ENCODE measurements around the gene KIAA0319L. TPM values are rescaled to one million over a fixed set of nuclear protein-coding genes. Genes with fewer than 3 reads are reported as not detected.

Gene KIAA0319L
- total RNA-seq, 1 experiment from 2014 or later: 70.0 TPM

DNA sequence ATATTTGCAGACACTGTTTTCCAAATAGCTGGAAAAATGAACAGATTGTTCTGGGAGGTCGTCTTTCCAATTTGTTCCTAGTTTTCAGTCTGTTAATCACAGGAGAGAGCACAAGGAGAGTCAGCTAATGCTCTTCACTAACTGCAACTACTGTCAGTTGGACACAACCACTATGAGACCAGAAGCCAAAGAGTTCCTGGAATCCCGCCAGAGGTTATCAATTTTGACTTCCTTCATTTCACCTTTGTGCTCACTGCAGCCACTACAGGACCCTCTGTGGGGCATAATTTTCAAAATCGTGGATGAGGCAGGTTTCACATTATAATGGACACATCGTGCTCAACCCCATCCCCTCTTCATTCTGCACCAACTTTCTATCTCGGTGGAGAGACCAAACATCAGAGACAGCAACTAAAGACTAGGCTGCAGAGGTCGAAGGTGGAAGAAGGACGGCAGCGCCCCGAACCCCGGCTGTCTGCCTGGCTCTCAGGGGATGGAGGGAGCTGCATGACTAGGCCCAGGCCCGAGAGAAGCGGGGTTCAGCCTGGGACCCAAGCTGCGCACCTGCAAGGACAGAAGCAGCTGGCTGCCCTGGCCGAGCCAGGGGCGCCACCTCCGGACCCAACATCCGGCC lies 602 bp downstream of the KIAA0319L start:
- Mint-ChIP-seq H3K4me3 (peak overlapping the region; percentile 98), H3K36me3 (peaks cover 22% of the 10 kb centered on the region), H3K27ac (peak overlapping the region; percentile 95), H3K4me1 (peaks cover 41% of the 10 kb centered on the region), H3K9me3 (no peaks in the 10 kb centered on the region), H3K27me3 (ENCODE audit: low read depth) (no peaks in the 10 kb centered on the region)
- TF ChIP-seq TEAD4 (CRISPR knock-in tag; IDR thresholded peaks at IDR 0.05) (no peak), NR1H2 (CRISPR knock-in tag; IDR thresholded peaks at IDR 0.05) (no peak), PREB (CRISPR knock-in tag; IDR thresholded peaks at IDR 0.05; ENCODE audit: borderline replicate concordance) (0 out of 2 replicates have a peak, but pooled peaks have one; percentile 46), SMAD4 (CRISPR knock-in tag; IDR thresholded peaks at IDR 0.05) (no peak)
- TF ChIP-seq, protein P1, sequence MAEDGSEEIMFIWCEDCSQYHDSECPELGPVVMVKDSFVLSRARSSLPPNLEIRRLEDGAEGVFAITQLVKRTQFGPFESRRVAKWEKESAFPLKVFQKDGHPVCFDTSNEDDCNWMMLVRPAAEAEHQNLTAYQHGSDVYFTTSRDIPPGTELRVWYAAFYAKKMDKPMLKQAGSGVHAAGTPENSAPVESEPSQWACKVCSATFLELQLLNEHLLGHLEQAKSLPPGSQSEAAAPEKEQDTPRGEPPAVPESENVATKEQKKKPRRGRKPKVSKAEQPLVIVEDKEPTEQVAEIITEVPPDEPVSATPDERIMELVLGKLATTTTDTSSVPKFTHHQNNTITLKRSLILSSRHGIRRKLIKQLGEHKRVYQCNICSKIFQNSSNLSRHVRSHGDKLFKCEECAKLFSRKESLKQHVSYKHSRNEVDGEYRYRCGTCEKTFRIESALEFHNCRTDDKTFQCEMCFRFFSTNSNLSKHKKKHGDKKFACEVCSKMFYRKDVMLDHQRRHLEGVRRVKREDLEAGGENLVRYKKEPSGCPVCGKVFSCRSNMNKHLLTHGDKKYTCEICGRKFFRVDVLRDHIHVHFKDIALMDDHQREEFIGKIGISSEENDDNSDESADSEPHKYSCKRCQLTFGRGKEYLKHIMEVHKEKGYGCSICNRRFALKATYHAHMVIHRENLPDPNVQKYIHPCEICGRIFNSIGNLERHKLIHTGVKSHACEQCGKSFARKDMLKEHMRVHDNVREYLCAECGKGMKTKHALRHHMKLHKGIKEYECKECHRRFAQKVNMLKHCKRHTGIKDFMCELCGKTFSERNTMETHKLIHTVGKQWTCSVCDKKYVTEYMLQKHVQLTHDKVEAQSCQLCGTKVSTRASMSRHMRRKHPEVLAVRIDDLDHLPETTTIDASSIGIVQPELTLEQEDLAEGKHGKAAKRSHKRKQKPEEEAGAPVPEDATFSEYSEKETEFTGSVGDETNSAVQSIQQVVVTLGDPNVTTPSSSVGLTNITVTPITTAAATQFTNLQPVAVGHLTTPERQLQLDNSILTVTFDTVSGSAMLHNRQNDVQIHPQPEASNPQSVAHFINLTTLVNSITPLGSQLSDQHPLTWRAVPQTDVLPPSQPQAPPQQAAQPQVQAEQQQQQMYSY (CRISPR knock-in tag; IDR thresholded peaks at IDR 0.05): no peak
- DNase-seq (ENCODE audit: low spot score) (no peak), ATAC-seq (no peak)
- ChIA-PET CTCF (interaction anchor here (0.7 to 1.5 kb wide), 9 partner anchors 8 to 213 kb away, joined by 3 to 8 read pairs (median 4); partner anchors contain the start of gene CLSPN), POLR2A (interaction anchor here (1.7 to 1.9 kb wide), 3 partner anchors 16 to 213 kb away, joined by 4 to 9 read pairs (median 4); partner anchors contain the start of genes CLSPN and TFAP2E)

DNA sequence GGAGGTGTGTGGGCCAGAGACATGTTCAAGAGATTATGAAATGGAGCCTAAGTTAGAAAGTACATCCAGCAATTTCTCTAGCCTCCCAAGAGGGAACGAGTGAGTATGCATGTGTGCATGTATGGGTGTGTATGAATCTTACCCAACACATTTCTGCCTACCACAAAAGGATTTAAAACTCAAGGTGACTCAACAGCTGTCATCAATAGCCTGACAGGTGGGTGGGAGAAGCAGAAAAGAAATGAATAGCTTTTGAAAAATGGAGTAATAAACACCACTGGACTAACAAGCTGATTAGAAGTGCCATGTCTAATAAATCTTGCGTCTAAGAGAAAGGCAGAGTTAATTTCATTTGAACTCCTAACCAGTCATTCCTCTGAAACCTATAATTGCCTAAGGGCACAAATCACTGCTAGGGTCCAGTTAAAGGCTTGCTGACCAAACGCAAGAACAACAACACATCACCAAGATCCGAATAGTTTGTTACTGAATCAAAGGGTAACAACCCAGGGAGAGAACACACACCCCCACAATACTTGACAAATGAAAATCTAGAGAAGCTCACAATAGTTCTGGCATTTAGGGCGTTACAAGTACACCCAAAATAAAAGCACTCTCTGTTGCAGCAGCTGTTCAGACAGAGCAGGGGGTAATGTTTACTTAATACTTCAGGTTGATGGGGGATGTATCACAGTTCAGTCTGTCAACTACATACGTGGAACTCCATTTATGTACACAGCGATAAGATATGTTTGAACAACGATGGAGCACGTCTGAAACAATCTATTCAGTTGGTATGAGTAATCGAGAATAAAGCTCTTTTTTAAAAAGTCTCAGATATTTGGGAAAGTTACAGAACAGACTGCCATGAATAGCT lies 1.4 kb downstream of the KIAA0319L start:
- Mint-ChIP-seq H3K4me3 (peak overlapping the region; percentile 98), H3K36me3 (peaks cover 21% of the 10 kb centered on the region), H3K27ac (peak overlapping the region; percentile 95), H3K9me3 (no peaks in the 10 kb centered on the region), H3K27me3 (ENCODE audit: low read depth) (no peaks in the 10 kb centered on the region), H3K4me1 (peaks cover 41% of the 10 kb centered on the region)
- POLR2A ChIA-PET: interaction anchor here (0.6 to 1.9 kb wide), 2 partner anchors 15 to 17 kb away, joined by 4 to 8 read pairs; partner anchors contain the start of gene TFAP2E
- DNase-seq (ENCODE audit: low spot score) (no peak), ATAC-seq (no peak)
- CTCF ChIA-PET: interaction anchor here (1.3 kb wide), 2 partner anchors 9 to 105 kb away, joined by 8 read pairs; no protein-coding TSS in a partner anchor
- TF ChIP-seq ETV6 (CRISPR knock-in tag; IDR thresholded peaks at IDR 0.05) (no peak), GABPB1 (CRISPR knock-in tag; IDR thresholded peaks at IDR 0.05) (peak; percentile 60), ZNF232 (CRISPR knock-in tag; IDR thresholded peaks at IDR 0.05) (no peak)
- TF ChIP-seq, protein P2, sequence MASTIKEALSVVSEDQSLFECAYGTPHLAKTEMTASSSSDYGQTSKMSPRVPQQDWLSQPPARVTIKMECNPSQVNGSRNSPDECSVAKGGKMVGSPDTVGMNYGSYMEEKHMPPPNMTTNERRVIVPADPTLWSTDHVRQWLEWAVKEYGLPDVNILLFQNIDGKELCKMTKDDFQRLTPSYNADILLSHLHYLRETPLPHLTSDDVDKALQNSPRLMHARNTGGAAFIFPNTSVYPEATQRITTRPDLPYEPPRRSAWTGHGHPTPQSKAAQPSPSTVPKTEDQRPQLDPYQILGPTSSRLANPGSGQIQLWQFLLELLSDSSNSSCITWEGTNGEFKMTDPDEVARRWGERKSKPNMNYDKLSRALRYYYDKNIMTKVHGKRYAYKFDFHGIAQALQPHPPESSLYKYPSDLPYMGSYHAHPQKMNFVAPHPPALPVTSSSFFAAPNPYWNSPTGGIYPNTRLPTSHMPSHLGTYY (CRISPR knock-in tag; IDR thresholded peaks at IDR 0.05): no peak

DNA sequence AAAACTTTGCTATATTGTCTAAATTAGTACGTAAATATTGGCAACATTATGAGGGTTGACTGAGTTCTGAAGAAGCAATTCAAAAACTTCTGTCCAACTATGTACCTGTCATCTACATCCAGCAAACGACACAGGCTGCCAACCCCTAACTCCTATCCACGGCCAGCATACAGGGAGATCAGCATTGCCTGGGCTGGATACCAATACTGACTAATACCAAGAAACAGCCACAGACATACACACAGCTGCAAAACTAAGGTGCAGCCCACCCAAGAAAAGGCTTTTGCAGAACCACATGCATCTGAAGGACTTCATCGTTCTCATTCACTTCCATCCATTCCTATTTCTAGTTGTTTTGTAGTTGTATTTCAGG lies 2.0 kb downstream of the KIAA0319L start:
- Mint-ChIP-seq H3K27ac (peak overlapping the region; percentile 95), H3K4me3 (peak overlapping the region; percentile 98), H3K36me3 (peaks cover 23% of the 10 kb centered on the region), H3K27me3 (ENCODE audit: low read depth) (no peaks in the 10 kb centered on the region), H3K9me3 (no peaks in the 10 kb centered on the region), H3K4me1 (peaks cover 41% of the 10 kb centered on the region)
- no peak for DNase-seq (ENCODE audit: low spot score)
- ChIA-PET POLR2A (no interaction called here), CTCF (no interaction called here)
- ATAC-seq: peak; percentile 8
- no peak for TF ChIP-seq TCF7 (CRISPR knock-in tag; IDR thresholded peaks at IDR 0.05; ENCODE audit: low read depth)
- no peak for TF ChIP-seq FOXJ3 (CRISPR knock-in tag; IDR thresholded peaks at IDR 0.05; ENCODE audit: borderline replicate concordance)
- TF ChIP-seq SMAD4 (CRISPR knock-in tag; IDR thresholded peaks at IDR 0.05): no peak
- no peak for TF ChIP-seq MLX (CRISPR knock-in tag; IDR thresholded peaks at IDR 0.05)
